ENCODE data around the gene TOR4A.
A peak's percentile ranks its signal among the peaks of the same experiment; 100 is the strongest.

TOR4A gene

DNA sequence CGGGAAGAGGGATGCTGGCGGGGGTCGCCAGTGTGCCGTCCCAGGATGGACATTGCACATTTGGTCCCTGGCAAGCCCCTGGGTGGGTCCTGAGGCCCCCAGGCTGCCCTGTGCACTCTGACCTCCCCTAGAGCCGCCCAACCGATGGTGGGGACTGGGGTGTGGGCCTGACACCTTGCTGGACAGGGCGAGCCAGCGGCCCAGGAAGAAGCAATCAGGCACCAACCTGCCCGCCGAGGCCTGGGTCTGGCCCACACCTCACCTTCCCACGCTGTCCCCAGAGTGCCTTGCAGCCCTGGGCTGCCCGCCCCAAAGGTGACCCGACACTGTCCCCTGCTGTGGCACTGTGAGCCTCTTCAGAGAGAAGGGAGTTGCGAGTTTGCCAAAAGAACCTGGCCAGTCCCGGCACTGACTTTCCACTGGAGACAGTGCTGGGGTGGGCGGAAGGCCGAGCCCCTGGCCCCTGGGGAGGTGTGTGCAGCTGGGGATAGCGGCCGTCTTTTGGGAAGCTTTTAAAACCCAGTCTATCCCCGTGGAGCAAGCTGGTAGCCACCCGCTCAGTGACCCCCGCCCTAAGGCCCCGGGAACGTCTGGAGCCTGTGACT, 36.5 kb downstream of the TOR4A start:
- no peaks in the 10 kb centered on the region for H3K4me1 ChIP-seq (ENCODE audit: control insufficient read depth, insufficient read depth, low read length)

DNA sequence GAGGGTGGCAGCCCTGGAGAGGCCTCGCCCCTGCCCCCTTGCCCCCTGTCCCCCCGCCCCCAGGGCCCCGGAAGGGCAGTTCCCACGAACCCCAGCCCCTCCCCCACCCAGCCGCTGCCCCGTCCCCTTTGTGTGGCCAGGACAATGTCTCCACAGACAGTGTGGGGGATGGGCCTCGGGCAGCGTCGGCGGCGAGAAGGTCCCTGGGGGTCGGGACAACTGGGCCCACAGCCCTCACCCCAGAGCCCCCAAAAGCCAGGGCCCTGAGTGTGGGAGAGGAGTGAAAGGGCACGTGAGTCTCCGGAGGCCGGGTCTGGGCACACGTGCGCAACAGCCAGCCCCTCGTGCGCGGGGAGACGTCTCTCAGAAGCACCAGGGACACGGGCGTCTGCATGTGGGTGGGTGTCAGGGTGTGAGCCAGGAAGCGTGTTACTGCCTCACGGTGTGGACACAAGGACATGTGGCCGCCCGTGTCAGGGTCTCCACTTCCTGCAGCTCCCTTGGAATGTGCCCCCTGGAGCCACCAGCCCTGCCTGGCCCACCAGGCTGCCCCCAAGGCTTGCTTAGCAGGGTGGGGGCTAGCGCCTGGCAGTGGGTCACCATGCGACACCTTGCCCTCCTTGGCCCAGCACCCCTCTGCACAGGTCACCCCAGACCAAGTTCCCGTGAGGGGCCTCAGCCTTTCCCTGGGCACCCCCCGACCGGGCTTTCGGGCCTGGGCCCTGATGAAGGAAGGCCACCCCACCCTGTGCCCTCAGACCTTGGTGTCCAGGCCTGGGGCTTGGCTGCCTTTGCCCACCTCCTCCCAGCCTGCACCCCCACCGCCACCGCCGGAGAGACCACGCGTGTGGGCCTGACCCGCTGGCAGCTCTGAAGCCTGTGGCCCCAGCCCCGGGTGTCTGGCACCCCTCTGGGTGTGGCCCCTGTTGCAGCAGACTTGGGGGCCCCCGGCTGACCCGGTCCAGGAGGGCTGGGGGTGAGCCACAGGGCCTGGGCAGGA, 37.3 kb downstream of the TOR4A start:
- Histone ChIP-seq H3K4me3 (ENCODE audit: low read depth, low read length) (no peak overlapping the region), H3K27ac (ENCODE audit: low read depth, low read length) (no peak overlapping the region), H3K4me1 (ENCODE audit: control insufficient read depth, insufficient read depth, low read length) (no peaks in the 10 kb centered on the region)

More for the DNA sequence above, 36.5 kb downstream of the TOR4A start:
- Histone ChIP-seq H3K27me3 (ENCODE audit: control insufficient read depth, insufficient read depth, low read length) (no peaks in the 10 kb centered on the region), H3K27ac (ENCODE audit: low read depth, low read length) (no peak overlapping the region), H3K9ac (ENCODE audit: low read depth, low read length) (no peak overlapping the region), H3K4me3 (ENCODE audit: low read depth, low read length) (no peak overlapping the region), H3K9me3 (ENCODE audit: control insufficient read depth, insufficient read depth, low read length) (no peaks in the 10 kb centered on the region), H3K36me3 (ENCODE audit: control insufficient read depth, insufficient read depth, low read length) (no peaks in the 10 kb centered on the region)

DNA sequence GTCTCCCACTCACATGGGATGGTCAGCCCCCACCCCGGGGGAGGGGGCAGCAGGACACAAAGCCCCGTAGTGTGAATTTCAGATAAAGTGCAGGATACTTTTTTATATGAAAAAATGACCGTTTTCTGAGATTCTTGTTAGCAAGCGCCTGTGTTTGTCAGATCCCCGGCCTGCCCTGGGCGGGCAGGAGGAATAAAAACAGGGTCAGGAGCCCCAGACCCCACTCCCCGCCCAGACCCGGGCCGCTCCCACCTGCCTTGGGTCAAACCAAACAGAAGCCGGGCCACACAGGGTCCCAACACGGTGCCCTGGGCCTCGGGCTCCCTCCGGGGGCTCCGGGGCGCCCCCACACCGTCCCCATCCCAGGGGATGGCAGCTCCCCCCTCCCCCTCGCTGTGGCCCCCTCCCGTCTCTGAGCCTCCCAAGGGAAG, 38.1 kb downstream of the TOR4A start:
- H3K4me1 ChIP-seq (ENCODE audit: control insufficient read depth, insufficient read depth, low read length): no peaks in the 10 kb centered on the region; the same call in 1 of the 2 replicates
- no peak overlapping the region for H3K27ac ChIP-seq (ENCODE audit: low read depth, low read length)
- H3K4me3 ChIP-seq (ENCODE audit: low read depth, low read length): no peak overlapping the region
- H3K36me3 ChIP-seq (ENCODE audit: control insufficient read depth, insufficient read depth, low read length): no peaks in the 10 kb centered on the region
- no peaks in the 10 kb centered on the region for H3K27me3 ChIP-seq (ENCODE audit: control insufficient read depth, insufficient read depth, low read length)
- H3K9ac ChIP-seq (ENCODE audit: low read depth, low read length): no peak overlapping the region
- no peaks in the 10 kb centered on the region for H3K9me3 ChIP-seq (ENCODE audit: control insufficient read depth, insufficient read depth, low read length)

More for the DNA sequence above, 37.3 kb downstream of the TOR4A start:
- Histone ChIP-seq H3K9ac (ENCODE audit: low read depth, low read length) (no peak overlapping the region), H3K9me3 (ENCODE audit: control insufficient read depth, insufficient read depth, low read length) (no peaks in the 10 kb centered on the region), H3K27me3 (ENCODE audit: control insufficient read depth, insufficient read depth, low read length) (no peaks in the 10 kb centered on the region), H3K36me3 (ENCODE audit: control insufficient read depth, insufficient read depth, low read length) (no peaks in the 10 kb centered on the region)

DNA sequence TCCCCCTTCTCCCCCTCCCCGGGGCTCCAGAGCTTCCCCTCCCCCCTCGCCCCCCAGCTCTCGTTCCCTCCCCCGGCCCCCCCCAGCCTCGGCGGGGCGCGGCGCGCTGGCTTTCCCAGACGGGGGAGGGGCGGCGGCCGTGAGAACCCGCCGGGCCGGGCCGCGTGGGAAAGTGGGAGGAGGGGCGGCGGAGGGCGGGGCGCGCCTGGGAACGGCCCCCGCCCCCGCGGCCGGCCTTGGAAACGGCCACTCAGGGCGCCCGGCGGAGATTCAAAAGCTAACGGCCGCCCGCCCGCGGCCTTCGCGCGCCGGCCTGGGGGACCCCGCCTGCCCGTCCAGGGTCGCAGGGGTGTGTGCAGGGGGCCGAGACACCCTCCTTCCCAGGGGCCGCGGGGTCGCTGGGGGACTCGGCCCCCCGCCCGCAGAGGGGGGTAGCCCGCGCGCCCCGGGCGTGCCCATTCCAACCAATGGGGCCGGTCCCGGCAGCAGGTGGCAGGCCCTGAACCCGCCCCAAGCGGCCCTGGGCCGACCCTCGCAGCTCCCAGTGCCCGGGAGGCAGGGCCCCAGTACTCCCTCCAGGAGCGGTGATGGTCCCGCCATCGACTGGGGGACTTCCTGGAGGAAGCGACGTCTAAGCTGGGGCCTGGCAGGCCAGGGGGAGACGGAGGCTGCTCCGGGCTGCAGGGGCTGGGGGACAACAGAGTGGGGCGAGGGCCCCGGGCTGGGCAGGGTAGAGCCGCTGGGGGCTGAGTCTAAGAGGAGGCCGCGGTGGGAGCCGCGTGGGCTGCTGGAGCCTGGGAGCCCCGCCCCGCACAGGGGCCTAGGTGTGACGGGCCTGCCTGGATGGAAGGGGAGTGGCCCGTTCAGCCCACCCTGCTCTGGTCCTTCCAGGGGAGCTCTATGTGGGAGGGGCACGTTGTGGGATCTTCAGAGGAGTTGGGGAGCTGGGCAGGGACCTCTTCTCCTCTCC, 38.8 kb downstream of the TOR4A start:
- no peaks in the 10 kb centered on the region for H3K36me3 ChIP-seq (ENCODE audit: control insufficient read depth, insufficient read depth, low read length)
- H3K9ac ChIP-seq (ENCODE audit: low read depth, low read length): no peak overlapping the region
- H3K9me3 ChIP-seq (ENCODE audit: control insufficient read depth, insufficient read depth, low read length): no peaks in the 10 kb centered on the region
- H3K27me3 ChIP-seq (ENCODE audit: control insufficient read depth, insufficient read depth, low read length): no peaks in the 10 kb centered on the region
- no peak overlapping the region for H3K27ac ChIP-seq (ENCODE audit: low read depth, low read length)
- H3K4me3 ChIP-seq (ENCODE audit: low read depth, low read length): peak overlapping the region; percentile 45; the same call in 1 of the 2 replicates
- peaks cover 5% of the 10 kb centered on the region for H3K4me1 ChIP-seq (ENCODE audit: control insufficient read depth, insufficient read depth, low read length)

DNA sequence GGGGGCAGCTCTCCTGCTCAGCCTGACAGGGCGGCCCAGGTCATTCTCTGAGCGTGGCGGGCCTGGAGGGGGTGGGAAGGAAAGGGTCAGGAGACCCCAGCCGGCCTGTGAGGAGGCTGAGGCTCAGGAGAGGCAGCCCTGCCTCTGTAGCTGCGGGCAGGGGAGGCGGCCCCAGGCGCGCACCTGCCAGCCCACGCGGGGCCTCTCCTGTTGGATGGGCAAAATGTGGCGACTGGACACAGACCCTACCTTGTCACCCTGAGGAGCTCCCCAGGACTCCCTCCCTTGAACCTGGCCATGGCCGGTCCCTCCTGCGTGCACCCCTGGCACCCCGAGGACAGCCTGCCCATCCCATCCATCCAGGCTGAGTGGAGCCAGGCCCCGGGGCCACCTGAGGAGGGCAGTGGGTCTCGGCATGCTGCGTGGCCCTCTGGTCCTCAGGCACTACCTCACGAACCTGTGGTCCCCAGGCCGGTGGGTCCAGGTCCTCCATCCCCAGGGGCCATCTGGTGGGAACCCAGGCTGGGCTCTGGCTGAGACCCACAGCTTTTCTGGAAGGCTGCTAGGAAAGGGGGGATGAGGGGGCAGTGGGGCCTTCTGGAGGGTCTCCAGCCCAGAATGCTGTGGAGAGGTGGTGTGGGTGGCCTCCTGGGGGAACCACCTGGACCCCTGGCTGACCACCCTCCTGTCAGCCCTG, 39.6 kb downstream of the TOR4A start:
- no peaks in the 10 kb centered on the region for H3K27me3 ChIP-seq (ENCODE audit: control insufficient read depth, insufficient read depth, low read length)
- H3K36me3 ChIP-seq (ENCODE audit: control insufficient read depth, insufficient read depth, low read length): no peaks in the 10 kb centered on the region
- no peak overlapping the region for H3K9ac ChIP-seq (ENCODE audit: low read depth, low read length)
- H3K4me1 ChIP-seq (ENCODE audit: control insufficient read depth, insufficient read depth, low read length): peaks cover 5% of the 10 kb centered on the region
- H3K4me3 ChIP-seq (ENCODE audit: low read depth, low read length): no peak overlapping the region
- H3K9me3 ChIP-seq (ENCODE audit: control insufficient read depth, insufficient read depth, low read length): no peaks in the 10 kb centered on the region
- H3K27ac ChIP-seq (ENCODE audit: low read depth, low read length): no peak overlapping the region

DNA sequence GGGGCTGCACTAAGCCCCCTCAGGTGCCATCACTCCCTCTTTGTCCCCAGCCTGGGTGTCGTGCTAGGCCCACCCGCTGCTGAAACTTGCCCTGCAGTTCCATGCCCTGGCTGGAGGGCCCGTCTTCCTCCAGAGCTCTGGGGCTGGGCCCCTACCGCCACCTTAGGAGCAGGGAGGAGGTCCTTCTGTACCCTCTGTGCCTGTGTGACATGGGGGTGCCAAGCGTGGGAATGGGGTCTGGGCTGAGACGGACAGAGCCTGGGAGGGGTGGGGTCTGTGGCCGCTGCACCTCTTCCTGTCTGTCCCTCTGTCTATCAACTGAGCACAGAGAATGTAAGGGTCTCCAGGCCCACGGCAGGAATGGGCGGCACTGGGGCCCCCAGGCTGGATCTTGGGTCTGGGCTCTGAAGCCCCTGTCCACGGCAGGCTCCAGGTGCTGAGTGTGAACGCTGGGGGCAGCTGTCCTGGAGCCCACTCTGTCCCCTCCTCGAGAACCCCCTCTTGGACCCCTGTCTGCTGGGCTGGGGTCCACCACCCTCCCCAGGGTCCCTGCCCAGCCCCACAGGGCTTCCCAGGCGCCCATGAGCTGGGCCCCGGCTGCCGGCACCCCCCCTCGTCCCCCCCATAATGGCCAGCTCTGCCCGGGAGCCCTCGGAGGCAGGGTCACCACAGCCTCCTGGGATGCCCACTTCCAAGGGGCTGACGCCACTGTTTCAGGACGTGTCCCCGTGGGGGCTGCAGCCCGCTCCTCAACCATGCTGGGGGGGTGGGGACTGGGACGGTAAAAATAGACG, 40.4 kb downstream of the TOR4A start:
- Histone ChIP-seq H3K4me3 (ENCODE audit: low read depth, low read length) (no peak overlapping the region), H3K36me3 (ENCODE audit: control insufficient read depth, insufficient read depth, low read length) (no peaks in the 10 kb centered on the region), H3K4me1 (ENCODE audit: control insufficient read depth, insufficient read depth, low read length) (peaks cover 5% of the 10 kb centered on the region), H3K27ac (ENCODE audit: low read depth, low read length) (no peak overlapping the region), H3K9me3 (ENCODE audit: control insufficient read depth, insufficient read depth, low read length) (no peaks in the 10 kb centered on the region), H3K27me3 (ENCODE audit: control insufficient read depth, insufficient read depth, low read length) (no peaks in the 10 kb centered on the region), H3K9ac (ENCODE audit: low read depth, low read length) (no peak overlapping the region)

DNA sequence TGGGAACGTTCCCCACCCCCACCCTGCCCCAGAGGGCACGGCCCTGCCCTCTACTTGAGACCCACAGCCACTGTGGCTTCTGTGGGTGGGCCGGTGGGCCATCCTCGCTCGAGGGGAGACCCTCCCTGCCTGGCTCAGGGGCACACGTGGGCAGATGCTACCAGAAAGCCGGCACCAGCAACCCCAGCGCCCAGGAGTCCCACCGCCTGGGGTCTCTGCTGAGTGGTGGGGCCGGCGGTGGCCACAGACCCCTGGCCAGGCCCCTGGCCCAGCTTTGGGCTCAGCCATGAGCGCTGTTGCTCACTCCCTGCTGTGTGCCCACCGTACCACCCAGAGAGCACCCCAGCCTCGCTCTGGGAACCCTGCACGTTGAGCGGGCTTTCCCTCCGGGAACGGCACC, 41.1 kb downstream of the TOR4A start:
- H3K9ac ChIP-seq (ENCODE audit: low read depth, low read length): no peak overlapping the region
- H3K27ac ChIP-seq (ENCODE audit: low read depth, low read length): no peak overlapping the region

DNA sequence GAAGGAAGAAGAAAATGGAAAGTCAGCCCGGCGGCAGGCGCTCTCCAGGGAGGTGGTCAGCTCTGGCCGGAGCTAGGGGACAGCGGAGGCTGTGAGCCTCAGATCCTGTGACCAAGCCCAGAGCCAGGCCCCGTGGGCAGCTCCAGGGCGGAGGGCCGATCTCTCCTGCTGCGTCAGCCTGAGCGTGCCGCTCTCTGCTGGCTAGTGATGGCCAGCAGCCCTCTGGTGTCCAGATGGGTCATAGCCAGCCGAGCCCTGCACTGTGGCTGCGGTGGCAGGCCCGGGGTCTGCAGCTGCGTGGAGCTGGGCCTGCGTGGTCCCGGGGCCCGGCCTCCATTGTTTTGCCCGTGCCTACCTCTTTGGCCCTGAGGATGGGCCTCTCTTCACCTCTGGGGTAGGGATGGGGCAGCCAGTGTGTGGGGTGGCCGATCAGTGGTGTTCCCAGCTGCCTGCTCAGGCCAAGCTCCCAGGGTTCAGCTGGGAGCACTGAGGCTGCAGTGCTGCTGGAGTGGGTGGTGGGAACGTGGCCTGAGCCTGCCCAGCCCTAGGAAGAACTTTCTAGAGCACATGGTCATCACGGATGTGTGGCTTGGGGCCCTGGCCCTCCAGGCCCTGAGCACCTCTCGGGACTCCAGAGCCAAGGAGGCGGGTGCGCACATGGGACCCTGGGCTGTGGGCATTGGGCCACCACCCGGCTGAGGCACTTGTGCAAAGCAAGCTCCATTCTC, 41.6 kb downstream of the TOR4A start:
- Histone ChIP-seq H3K9ac (ENCODE audit: low read depth, low read length) (no peak overlapping the region), H3K36me3 (ENCODE audit: control insufficient read depth, insufficient read depth, low read length) (no peaks in the 10 kb centered on the region), H3K4me3 (ENCODE audit: low read depth, low read length) (no peak overlapping the region), H3K4me1 (ENCODE audit: control insufficient read depth, insufficient read depth, low read length) (peaks cover 5% of the 10 kb centered on the region), H3K9me3 (ENCODE audit: control insufficient read depth, insufficient read depth, low read length) (no peaks in the 10 kb centered on the region), H3K27me3 (ENCODE audit: control insufficient read depth, insufficient read depth, low read length) (no peaks in the 10 kb centered on the region), H3K27ac (ENCODE audit: low read depth, low read length) (no peak overlapping the region)

More for the DNA sequence above, 41.1 kb downstream of the TOR4A start:
- no peak overlapping the region for H3K4me3 ChIP-seq (ENCODE audit: low read depth, low read length)
- H3K4me1 ChIP-seq (ENCODE audit: control insufficient read depth, insufficient read depth, low read length): peaks cover 5% of the 10 kb centered on the region
- no peaks in the 10 kb centered on the region for H3K9me3 ChIP-seq (ENCODE audit: control insufficient read depth, insufficient read depth, low read length)
- H3K27me3 ChIP-seq (ENCODE audit: control insufficient read depth, insufficient read depth, low read length): no peaks in the 10 kb centered on the region
- no peaks in the 10 kb centered on the region for H3K36me3 ChIP-seq (ENCODE audit: control insufficient read depth, insufficient read depth, low read length)

DNA sequence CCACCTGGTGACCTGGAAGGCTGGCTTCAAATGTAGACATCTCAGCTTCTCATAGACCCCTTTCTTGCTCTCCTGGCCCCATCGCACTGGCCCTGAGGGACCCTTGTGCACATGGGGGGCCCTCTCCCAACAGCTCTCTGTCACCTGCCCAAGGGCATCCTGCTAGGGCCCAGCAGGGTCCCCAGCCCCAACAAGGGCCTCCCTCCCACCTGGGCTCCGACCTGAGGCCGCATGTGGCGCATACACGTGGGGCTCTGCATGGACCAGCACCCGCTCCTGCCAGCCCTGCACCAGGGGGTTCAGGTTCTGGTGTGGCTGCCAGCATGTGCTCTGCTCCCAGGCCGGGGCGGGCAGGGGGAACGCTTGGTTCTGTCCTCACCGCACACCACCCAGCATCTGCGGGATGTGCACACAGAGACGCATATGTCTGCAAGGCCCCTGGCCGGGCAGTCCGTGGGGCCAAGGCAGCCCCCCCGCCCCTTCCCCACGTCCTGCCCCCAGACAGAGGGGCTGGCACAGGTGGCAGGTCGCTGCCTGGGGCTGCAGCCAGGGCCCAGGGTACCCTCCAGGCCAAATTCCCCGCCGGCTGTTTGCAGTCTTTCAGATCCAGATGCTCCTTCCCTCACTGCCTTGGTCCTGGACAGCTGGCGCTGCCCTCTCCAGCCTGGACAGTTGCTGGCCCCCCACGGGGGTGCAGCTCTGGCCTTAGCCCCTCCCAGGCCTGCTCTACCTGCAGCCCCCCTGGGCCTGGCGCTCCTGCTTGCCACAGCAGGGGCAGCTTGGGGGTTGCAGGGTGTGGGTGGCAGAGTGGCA, 42.4 kb downstream of the TOR4A start:
- H3K9ac ChIP-seq (ENCODE audit: low read depth, low read length): no peak overlapping the region

More for the DNA sequence above, 42.4 kb downstream of the TOR4A start:
- Histone ChIP-seq H3K27me3 (ENCODE audit: control insufficient read depth, insufficient read depth, low read length) (no peaks in the 10 kb centered on the region), H3K4me1 (ENCODE audit: control insufficient read depth, insufficient read depth, low read length) (peaks cover 5% of the 10 kb centered on the region), H3K36me3 (ENCODE audit: control insufficient read depth, insufficient read depth, low read length) (no peaks in the 10 kb centered on the region), H3K4me3 (ENCODE audit: low read depth, low read length) (no peak overlapping the region), H3K27ac (ENCODE audit: low read depth, low read length) (no peak overlapping the region), H3K9me3 (ENCODE audit: control insufficient read depth, insufficient read depth, low read length) (no peaks in the 10 kb centered on the region)
